NCI-H748 (cell line): Measurements from ENCODE around the gene PPM1D.
"Not testable (repeated sequence)": the region's sequence is repeated elsewhere in the genome, so short reads cannot be mapped to it uniquely, and the experiment has no call there.

ENCODE experiments used
- DNase-seq: peaks from one replicate; lab custom pipeline; 2025; ENCODE audit not compliant: unreplicated experiment; lab: John Stamatoyannopoulos, UW

Gene PPM1D

GRCh38 chr17:60664022-60664421, 64.0 kb downstream of the PPM1D start:
- no peak for DNase-seq

DNA sequence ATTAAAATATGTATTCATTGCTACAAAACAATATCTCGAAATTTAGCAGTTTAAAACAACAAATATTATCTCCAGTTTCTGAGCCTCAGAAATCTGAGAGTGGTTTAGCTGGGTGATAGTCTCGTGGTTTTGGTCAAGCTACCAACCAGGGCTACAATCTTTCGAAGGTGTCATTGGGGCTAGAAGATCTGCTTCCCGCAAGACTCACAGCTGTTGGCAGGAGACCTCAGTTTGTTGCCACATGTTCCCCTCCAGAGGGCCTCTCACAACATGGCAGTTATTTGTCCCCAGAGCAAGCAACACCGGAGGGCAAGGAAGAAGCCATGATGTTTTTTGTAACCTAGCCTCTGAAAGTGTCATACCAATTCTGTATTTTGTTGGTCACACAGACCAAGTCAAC, 65.6 kb downstream of the PPM1D start:
- no peak for DNase-seq

- DNase-seq: not testable (repeated sequence)
Observed at GRCh38 chr17:60668741-60669140, 68.7 kb downstream of the PPM1D start.

DNA sequence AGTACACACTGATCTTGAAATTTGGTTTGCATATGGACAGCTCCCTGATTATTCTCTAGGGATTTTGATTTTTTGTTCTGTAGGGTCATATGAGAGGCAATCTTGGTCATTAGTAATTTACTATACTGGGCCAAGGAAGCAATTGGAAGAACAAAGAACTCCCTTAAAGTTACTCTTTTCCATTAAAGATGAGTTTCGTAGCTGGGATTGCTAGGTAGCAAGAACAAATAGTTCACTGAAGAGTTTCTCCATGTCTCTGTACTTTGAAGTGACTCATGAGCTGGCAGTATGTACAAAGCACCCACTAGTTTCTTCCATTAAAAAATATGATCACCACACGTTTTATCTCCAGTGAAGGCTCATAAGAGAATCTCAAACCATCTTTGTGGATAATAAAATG, 71.5 kb downstream of the PPM1D start:
- no peak for DNase-seq

DNA sequence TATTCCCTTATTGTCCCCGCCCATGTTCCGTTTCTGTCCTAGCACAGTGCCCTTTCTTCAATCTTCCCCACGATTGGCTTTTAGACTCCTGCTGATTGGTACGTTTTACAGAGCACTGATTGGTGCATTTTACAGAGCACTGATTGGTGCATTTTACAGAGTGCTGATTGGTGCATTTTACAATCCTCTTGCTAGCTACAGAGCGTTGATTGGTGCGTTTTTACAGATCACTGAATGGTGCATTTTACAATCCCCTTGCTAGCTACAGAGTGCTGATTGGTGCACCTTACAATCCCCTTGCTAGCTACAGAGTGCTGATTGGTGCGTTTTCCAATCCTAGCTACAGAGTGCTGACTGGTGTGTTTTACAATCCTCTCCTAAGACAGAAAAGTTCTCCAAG, 74.6 kb downstream of the PPM1D start:
- not testable (repeated sequence) for DNase-seq

GRCh38 chr17:60675997-60676396, 76.0 kb downstream of the PPM1D start:
- no peak for DNase-seq

GRCh38 chr17:60676758-60677307, 76.8 kb downstream of the PPM1D start:
- no peak for DNase-seq

DNA sequence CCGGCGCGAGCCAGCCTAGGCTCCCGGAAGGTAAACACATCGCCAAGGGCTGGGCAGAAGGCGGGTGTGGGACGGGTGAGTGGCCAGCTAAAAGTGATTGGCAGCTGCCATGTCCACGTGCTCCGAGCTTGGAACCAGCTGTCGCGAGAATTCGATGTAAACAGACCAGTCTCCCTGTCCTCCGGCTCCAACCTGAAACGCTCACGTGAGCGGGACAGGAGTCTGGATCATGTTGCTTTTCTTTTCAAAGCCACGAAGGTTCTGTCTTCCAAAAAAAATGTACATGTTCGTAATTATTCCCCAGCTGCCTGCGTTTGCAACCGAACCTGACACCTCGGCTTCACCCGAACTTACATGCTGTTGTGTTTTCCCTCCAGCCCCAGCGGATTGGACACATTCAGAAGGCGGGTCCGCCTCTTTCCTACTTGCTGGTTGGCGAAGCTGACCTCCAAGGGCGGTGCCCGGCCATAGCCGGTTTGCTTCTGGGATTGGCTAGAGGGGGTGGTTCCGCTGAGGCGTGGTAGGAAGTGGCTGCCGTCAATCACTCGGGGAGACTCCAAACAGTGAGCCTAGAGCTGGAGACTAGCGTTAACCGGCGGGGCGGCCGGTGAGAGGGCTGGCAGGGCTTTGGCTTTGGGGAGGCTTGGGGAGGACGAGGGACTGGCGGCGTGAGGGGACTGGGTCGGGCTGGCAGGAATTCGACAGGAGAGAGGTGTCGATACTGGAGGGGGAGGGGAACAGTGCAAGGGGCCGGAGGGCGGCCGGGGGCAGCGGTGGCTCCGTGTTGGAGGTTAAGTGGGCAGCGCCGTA, 77.5 kb downstream of the PPM1D start, which contains the start of gene BCAS3:
TSS of gene BCAS3 (plus strand) at position 544 of the 810 bp plus-strand sequence.
- DNase-seq: peak; percentile 99

DNA sequence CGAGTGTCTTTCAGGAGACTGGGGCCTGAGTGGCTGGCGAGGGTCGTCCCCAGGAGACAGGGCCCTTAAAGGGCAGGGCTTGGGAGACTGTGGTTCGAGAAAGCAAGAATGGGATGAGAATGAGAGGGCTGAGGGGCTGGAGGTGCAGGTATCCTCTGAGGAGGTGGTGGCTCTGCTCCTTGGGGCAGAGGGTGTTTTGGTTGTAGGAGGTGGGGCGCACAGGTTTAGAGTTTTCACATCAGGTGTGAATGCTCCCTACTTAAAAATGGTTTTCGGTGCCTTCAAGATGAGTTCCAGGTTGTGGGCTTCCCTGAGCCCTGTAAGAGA, 78.1 kb downstream of the PPM1D start:
- DNase-seq: no peak

DNA sequence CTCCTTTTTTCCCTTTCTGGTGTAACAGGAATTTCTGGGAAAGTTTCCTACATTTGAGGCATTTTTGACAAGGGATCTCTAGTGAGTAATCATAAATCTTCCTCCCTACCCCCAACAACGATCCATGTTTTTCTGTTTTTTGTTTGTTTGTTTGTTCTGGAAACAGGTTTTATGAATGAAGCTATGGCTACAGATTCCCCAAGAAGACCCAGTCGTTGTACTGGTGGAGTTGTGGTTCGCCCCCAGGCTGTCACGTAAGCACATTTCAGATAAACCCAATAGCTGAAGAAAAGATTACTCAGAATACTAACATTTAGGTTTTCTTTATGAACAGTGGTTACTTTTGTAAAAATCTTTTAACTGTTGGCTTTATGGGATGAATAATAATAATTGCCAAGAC, 79.3 kb downstream of the PPM1D start:
- DNase-seq: no peak

GRCh38 chr17:60680754-60681153, 80.8 kb downstream of the PPM1D start:
- DNase-seq: no peak

DNA sequence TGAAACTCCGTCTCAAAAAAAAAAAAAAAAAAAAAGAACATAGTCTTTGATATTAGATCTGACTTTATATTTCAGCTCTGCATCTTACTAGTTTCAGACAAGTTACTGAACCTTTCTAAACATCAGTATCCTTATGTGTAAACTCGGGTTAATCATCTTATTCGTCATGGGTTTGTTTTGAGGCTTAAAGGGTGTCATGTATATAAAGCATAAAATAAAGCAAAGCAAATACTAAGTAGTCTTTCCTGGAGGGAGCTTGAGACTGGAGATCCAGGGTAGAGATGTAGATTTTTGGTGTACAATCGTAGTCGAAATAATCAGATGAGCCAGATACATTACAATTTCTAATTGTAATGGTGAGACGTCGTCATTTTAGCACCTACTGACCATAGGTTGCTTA, 85.4 kb downstream of the PPM1D start:
- DNase-seq: no peak

DNA sequence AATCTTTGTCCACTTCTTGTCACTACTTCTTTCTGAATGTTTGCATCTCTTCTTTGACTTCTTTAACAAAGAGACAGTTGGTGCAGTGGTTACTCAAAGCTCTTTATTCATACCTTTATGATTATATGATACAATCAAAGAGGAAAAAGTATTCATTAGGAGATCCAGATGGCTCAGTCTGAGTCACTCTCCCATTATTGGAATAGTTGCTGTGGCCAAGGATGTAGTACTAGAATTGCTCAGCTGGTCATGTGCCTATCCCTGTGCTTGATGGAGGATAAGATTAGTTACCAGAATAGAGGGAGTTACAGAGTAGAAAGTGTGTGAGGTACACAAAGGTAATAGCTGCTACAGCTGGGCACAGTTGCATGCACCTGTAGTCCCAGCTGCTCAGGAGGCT, 96.0 kb downstream of the PPM1D start:
- DNase-seq: no peak

- DNase-seq: no peak
Observed at GRCh38 chr17:60699090-60699489, 99.1 kb downstream of the PPM1D start.

- DNase-seq: no peak
Observed at GRCh38 chr17:60704170-60704569, 104.2 kb downstream of the PPM1D start.

DNA sequence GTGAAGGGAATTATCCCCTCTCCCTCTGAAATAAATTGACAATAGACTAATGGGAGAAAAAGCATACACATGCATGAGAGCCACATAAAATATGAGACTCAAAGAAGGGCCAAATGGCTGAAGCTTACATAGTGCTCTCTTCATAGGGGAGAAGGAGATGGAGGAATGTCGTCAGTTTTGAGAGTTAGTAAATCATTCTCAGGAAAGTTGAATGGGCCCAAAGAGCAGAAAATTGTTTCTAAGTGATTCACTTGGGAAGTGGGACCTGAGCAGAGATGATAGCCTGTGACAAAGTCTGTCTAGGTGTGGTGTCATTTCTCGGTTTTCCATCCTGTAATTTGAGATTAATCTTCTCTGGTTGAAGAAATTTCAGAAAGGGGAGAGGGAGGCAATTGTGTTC, 112.7 kb downstream of the PPM1D start:
- DNase-seq: no peak

DNA sequence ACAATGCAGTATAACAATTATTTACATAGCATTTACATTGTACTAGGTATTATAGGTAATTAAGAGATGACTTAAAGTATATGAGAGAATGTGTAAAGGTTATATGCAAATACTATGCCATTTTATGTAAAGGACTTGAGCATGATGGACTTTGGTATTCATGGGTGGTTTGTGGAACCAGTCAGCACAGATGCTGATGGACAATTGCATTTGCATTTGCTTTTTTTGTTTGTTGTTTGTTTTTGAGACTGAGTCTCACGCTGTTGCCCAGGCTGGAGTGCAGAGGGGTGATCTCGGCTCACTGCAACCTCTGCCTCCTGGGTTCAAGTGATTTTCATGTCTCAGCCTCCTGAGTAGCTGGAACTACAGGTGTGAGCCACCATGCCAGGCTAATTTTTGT, 113.6 kb downstream of the PPM1D start:
- DNase-seq: no peak
